IPS-18c (cell line): ENCODE results near the gene PPP4R4.

ENCODE experiments used
- H3K4me3 ChIP-seq: 2 replicates; pipeline ENCODE4 v1.7.0; 2013; ENCODE audit warnings: low read depth, mild to moderate bottlenecking, low read length, moderate library complexity; ENCODE audit not compliant: insufficient read depth
- H3K9me3 ChIP-seq: one replicate; pipeline ENCODE4 v1.6.1; 2013; ENCODE audit warnings: mild to moderate bottlenecking, low read length, moderate library complexity; ENCODE audit not compliant: control insufficient read depth, insufficient read depth

Gene PPP4R4

GRCh38 chr14:94171208-94171607, 2.9 kb upstream of the PPP4R4 start:
- Histone ChIP-seq H3K9me3 (no peaks in the 10 kb centered on the region), H3K4me3 (no peak overlapping the region)

DNA sequence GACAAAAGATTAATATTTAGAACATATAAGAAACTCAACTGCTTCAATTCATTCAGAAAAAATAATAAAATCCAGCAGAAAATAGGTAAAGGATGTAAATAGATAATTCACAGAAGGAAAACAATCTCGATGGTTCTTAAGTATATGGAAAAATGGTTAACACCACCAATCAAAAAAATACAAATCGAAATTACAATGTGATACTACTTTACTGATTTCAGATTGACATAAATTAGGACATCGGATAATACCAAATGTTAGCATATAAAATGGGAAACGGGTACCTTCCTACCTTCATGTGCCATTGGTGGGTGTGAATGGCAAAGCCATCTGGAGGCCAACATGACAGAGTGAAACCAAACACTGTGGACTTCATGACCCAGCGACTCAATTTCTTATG, 1.6 kb upstream of the PPP4R4 start:
- no peak overlapping the region for H3K4me3 ChIP-seq

DNA sequence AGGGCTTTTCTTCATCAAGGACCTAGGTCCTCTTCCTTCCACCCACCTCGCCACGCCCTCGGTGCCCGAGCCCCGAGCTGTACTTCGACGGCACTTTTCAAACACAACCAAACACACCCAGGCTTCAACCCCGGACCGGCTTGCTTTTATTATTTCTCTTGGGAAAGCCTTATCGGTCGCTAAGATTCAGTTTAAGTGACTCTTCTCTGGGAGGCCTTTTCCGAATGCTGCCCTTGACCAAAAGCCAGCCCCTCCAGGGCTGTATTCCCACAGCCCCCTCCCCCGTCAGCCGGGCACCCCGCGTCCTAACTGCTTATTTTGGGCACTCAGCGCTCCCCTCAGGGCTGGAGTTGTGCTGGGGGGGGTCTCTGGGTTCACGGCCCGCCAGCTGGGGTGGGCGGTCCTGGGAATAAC, 644 bp upstream of the PPP4R4 start:
- Histone ChIP-seq H3K9me3 (no peaks in the 10 kb centered on the region), H3K4me3 (peak overlapping the region; percentile 66)

More for the DNA sequence above, 1.6 kb upstream of the PPP4R4 start:
- no peaks in the 10 kb centered on the region for H3K9me3 ChIP-seq

GRCh38 chr14:94174604-94175010, 485 bp downstream of the PPP4R4 start:
- H3K4me3 ChIP-seq = peak overlapping the region; percentile 76
- no peaks in the 10 kb centered on the region for H3K9me3 ChIP-seq

- H3K4me3 ChIP-seq = peak overlapping the region; percentile 76
- H3K9me3 ChIP-seq = no peaks in the 10 kb centered on the region
Measured at GRCh38 chr14:94175011-94175745, 1.1 kb downstream of the PPP4R4 start.

DNA sequence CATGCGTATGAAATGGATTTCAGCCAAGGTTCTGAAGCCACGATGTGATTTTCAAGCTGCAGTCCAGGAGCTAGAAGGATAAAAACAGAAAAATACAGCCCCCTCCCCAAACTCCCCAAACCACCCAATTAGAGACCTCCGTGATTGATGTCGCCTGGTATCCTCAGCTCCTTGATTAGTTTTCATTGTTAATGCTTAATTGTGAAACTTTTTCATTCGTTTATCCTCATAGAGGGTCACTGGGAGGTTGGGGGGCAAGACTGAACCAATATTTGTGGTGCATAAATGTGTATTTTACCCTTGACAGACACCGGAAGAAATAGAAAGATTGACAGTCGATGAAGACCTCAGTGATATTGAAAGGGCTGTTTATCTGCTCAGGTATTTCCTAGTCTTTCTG, 1.6 kb downstream of the PPP4R4 start:
- H3K9me3 ChIP-seq = no peaks in the 10 kb centered on the region
- peak overlapping the region; percentile 76; the same call in 1 of the 2 replicates for H3K4me3 ChIP-seq

GRCh38 chr14:94176808-94177207, 2.7 kb downstream of the PPP4R4 start:
- H3K4me3 ChIP-seq = no peak overlapping the region
- H3K9me3 ChIP-seq = no peaks in the 10 kb centered on the region

DNA sequence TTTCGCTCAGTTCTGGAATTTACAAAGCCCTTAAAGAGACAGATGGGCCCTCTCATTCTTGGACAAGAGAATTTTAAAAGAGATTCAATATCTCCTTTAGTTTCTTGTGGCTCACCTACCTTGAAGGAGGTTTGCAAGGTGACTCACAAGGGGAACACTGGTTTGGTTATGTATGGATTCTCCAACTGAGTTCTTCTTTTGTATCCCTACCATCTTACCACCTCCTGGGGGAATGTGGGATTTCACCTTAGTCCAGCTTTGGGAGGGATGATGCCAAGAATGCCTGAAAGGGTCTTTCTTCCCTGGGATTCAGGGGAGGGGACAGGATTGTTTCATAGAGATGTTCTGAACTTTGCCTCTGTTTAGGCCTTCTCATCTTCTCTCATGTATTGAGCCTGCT, 3.7 kb downstream of the PPP4R4 start:
- Histone ChIP-seq H3K9me3 (no peaks in the 10 kb centered on the region), H3K4me3 (no peak overlapping the region)

GRCh38 chr14:94179244-94179643, 5.1 kb downstream of the PPP4R4 start:
- Histone ChIP-seq H3K9me3 (no peaks in the 10 kb centered on the region), H3K4me3 (no peak overlapping the region)

DNA sequence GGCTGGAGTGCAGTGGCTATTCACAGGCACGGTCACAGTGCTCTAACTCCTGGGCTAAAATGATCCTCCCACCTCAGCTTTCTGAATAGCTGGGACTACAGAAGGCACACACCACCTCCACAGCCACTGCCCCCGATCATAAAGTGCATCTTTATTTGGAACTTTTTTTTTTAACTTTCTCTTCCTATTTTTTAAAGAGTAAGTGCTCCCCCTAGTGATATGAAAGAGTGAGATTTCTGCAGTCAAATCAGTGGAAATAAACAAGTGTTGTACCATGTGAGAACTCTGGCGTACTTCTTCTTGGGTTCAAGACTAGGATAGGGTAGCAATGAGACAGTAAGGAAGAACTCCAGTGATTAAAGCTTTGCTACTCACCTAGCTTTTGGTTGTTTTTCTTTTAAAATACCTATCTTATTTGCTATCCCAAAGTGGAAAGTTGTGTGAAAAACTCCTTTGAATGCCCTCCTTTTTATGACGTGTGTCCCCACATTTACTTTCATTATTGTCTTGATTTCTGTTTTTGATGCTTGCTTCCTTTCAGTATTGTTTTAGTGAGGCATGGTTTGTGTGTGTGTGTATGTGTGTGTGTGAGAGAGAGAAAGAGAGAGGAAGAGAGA, 6.6 kb downstream of the PPP4R4 start:
- no peak overlapping the region for H3K4me3 ChIP-seq
- no peaks in the 10 kb centered on the region for H3K9me3 ChIP-seq

DNA sequence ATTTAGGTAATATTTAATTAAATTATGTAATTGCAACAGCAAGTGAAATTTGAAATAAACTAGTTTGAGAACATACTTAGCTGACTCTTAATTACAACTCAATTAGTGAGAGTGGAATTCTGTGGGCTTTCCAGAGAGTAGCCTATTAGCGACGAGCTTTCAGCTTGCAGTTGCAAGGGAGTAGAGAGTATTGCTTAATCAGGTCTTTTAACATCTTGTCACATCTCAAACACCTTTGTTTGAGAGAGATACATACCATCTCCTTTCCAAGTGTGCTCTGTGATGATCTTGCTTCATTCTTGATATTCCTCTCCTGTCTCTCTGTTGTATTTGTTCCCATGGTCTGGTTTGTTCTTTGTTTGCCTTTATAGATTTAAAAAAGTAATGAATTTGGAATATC, 7.7 kb downstream of the PPP4R4 start:
- no peak overlapping the region for H3K4me3 ChIP-seq
- H3K9me3 ChIP-seq = no peaks in the 10 kb centered on the region

GRCh38 chr14:94192536-94192935, 18.4 kb downstream of the PPP4R4 start:
- Histone ChIP-seq H3K4me3 (no peak overlapping the region), H3K9me3 (no peaks in the 10 kb centered on the region)

GRCh38 chr14:94193776-94194175, 19.7 kb downstream of the PPP4R4 start:
- Histone ChIP-seq H3K9me3 (no peaks in the 10 kb centered on the region), H3K4me3 (no peak overlapping the region)

GRCh38 chr14:94196057-94196456, 21.9 kb downstream of the PPP4R4 start:
- Histone ChIP-seq H3K4me3 (no peak overlapping the region), H3K9me3 (peaks cover 5% of the 10 kb centered on the region)

- H3K4me3 ChIP-seq = no peak overlapping the region
- H3K9me3 ChIP-seq = peaks cover 5% of the 10 kb centered on the region
Measured at GRCh38 chr14:94203473-94204210, 29.5 kb downstream of the PPP4R4 start.

DNA sequence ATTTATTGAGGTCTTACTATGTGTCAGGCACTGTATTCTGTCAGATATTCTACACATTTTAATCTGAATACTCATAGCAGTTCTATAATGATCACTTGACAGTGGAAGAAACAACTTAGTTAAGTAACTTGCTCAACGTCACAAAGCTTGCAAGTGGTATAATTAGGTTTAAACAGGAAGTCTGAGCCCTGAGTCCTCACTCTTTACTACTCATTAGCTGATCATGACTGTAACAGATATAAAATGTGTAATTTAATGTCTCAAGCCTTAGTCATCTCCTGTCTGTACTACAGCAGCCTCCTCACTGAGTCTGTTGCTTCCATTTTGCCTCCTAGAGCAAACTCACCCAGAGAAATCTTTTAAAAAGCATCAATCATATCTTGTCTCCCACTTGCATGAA, 38.9 kb downstream of the PPP4R4 start:
- no peak overlapping the region for H3K4me3 ChIP-seq
- H3K9me3 ChIP-seq = no peaks in the 10 kb centered on the region

DNA sequence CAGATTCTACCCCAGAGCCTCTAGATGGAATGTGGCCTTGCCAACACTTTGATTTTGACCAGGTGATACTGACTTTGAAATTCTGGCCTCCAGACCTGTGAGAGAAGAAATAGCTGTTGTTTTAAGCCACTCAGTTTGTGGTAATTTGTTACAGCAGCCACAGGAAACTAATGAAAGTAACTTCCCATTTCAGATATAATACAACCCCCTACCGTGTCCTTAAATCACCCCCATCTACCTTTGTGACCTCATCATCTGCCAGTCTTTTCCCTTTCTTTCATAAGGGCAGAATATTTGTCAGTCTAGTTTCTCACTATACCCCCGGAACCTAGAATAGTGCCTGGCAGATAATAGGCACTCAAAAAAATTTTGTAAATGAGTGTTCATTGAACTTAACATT, 39.6 kb downstream of the PPP4R4 start:
- Histone ChIP-seq H3K4me3 (no peak overlapping the region), H3K9me3 (no peaks in the 10 kb centered on the region)

- Histone ChIP-seq H3K4me3 (no peak overlapping the region), H3K9me3 (no peaks in the 10 kb centered on the region)
Measured at GRCh38 chr14:94217116-94217515, 43.0 kb downstream of the PPP4R4 start.
